Activated CD8-positive, alpha-beta memory T cell treated with anti-CD3 and anti-CD28 coated beads, Interleukin-2, amount 50 U/mL, for 24 hours (primary cell): ENCODE data around the gene PRPSAP1.
"Not testable (repeated sequence)": the region's sequence is repeated elsewhere in the genome, so short reads cannot be mapped to it uniquely, and the experiment has no call there.

ENCODE experiments used
- DNase-seq: peaks from one replicate; pipeline ENCODE4 v3.0.0-alpha.2; 2020; ENCODE audit errors: extremely low read depth

The PRPSAP1 gene

DNA sequence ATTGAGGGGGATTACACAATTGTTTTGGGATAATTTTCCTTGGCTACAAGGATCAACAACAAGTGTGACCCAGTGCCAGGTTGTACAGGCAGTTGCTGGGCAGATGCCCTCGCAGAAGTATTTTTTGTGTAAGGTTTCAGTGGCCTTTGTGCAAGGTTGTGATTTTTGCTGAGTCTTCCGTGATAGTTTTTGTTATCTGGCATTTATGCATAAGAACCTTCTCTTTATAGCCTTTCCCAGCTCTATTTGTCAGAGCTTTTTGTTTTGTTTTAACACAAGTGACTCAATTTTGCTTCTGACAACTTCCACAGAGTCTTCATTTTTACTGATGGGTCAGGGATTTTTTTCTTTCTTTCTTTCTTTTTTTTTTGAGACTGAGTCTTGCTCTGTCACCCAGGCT, 6.7 kb upstream of the PRPSAP1 start:
- DNase-seq: no peak

DNA sequence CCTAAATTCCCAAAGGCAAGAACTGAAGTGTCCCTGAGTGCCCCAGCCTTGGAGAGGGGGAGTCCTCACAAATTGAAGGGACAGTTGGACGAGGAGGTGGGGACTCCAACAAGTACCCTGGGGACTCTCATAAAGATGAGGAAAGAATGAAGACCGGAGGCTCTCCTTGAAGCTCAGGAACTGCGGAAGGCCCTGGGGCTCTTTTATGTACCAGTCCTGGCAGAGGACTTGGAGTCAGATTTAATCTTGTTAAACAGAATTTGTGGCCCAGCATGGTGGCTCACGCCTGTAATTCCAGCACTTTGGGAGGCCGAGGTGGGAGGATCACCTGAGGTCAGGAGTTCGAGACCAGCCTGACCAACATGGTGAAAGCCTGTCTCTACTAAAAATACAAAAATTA, 6.1 kb upstream of the PRPSAP1 start:
- not testable (repeated sequence) for DNase-seq

GRCh38 chr17:76359375-76359774, 5.7 kb upstream of the PRPSAP1 start:
- no peak for DNase-seq

DNA sequence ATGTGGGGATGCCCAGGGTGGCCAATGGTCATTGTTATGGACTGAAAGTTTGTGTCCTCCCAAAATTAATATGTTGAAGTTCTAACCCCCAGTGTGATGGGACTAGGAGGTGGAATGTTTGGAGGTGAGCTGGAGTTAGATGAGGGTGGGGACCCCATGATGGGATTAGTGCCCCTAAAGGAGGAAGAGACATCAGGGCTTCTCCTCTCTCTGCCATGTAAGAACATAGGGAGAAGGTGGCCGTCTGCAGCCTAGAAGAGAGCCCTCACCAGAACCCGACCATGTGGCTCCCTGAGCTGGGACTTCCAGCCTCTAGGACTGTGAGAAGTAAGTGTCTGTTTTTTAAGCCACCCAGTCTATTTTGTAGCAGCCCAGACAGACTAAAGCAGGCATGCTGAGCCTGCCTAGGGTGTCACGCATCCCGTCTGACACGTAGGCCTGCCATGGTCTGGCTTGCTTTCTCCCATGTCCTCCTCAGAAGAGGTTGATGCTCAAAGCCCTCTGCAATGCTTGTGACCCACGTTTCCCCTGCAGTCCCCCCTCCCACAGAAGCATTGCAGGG, 4.0 kb upstream of the PRPSAP1 start:
- no peak for DNase-seq

- DNase-seq: no peak
Observed at GRCh38 chr17:76356803-76357456, 3.2 kb upstream of the PRPSAP1 start.

- DNase-seq: no peak
Observed at GRCh38 chr17:76354747-76355310, 1.1 kb upstream of the PRPSAP1 start.

GRCh38 chr17:76354317-76354729, 607 bp upstream of the PRPSAP1 start:
- DNase-seq: no peak

DNA sequence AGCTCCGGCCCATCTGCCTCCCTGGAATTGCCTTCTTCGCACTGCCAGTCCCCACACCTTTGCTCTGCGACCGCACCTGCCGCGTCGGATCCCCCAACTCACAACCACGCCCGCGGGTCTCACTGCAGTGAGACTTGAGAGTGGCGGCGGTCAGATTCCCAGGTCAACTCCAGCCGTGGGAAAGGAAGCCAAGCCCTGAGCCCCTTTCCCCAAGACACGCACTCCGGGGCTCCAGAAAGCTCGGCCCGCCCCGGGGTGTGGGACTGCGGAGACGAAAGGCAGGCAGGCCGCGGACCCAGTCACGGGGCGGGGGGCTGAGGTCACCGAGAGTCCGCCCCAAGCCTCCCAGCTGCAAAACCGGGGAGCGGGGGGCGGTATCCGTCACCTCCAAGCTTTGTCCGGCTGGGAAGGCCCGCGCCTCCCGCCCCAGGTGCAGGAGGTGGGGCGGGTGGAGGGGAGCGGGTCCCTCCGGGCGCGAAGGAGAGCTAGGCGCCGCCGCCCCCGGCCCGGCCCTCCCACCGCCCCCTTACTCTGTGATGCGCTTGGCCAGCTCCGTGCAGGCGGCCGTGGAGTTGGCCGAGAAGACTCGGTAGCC, 615 bp downstream of the PRPSAP1 start:
- DNase-seq: no peak

- DNase-seq: no peak
Observed at GRCh38 chr17:76351526-76352071, 2.1 kb downstream of the PRPSAP1 start.

GRCh38 chr17:76350463-76350862, 3.3 kb downstream of the PRPSAP1 start:
- no peak for DNase-seq

- DNase-seq: not testable (repeated sequence)
Observed at GRCh38 chr17:76346936-76347335, 6.8 kb downstream of the PRPSAP1 start.

- DNase-seq: no peak
Observed at GRCh38 chr17:76345377-76345974, 8.2 kb downstream of the PRPSAP1 start.

DNA sequence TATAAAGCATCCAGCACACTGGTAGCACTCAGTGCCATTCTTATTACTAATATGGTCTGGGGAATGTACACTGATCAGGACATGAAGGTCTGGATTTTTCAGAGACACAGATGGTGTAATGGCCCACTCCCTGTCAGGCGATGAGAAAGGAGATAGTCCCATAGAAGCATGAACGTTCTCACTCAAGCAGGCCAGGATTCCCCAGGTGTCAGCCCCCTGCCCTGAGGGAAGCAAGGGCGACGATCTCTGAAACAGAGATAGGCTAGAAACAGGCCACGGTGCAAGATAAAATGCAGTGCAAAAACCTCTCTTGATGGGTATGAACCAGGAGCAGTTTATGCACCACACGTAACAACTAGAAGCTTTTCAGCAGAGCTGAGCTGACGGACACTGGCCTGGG, 10.6 kb downstream of the PRPSAP1 start:
- DNase-seq: no peak

DNA sequence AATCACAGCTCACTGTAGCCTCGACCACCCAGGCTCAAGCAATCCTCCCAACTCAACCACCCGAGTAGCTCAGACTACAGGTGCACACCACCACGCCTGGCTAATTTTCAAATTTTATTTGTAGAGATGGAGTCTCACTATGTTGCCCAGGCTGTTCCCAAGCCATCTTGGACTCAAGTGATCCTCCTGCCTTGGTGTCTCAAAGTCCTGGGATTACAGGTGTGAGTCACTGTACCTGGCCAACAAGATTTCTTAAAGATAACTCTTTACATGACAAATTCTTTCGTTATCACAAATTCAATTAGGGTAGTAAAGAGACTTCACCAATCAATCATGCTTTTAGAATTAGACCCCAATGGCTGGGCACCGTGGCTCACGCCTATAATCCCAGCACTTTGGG, 12.4 kb downstream of the PRPSAP1 start:
- no peak for DNase-seq

- DNase-seq: no peak
Observed at GRCh38 chr17:76337413-76337777, 16.3 kb downstream of the PRPSAP1 start.

GRCh38 chr17:76336756-76337412, 16.8 kb downstream of the PRPSAP1 start:
- no peak for DNase-seq

GRCh38 chr17:76335716-76336381, 17.9 kb downstream of the PRPSAP1 start:
- no peak for DNase-seq

- no peak for DNase-seq
Observed at GRCh38 chr17:76333673-76334505, 19.8 kb downstream of the PRPSAP1 start.

DNA sequence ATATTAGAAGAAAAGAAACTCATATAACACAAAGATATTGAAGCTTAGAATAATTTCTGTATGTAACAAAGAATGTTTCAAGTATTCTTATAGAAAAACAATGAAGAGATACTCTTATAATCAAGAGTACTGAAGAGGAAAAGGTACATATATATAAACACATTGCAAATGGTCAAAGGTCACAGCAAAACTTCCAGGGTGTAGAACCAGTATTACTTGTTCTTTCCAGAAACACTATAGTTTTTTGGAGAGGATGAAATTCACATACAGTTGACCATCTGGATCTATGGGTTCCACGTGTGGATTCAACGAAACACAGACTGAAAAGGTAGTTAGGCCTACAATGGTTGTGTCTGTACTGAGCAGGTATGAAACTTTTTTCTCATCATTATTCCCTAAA, 22.6 kb downstream of the PRPSAP1 start:
- no peak for DNase-seq

DNA sequence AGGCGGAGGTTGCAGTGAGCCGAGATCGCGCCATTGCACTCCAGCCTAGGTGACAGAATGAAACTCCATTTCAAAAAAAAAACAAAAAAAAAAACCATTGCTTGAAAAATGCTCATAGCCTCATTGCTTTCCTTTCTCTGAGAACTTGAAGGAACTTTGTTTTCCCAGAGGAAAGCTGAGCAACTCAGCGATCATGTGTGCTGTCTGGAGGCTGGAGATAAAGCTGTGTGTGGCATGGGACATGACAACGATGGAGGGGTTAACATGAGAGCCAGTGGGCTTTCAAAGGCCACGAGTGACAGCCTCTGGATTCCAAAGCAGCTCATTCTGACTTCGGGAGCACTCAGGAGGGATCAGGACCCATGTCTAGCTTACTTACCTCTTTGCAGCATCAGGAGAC, 24.1 kb downstream of the PRPSAP1 start:
- DNase-seq: no peak

GRCh38 chr17:76327696-76328095, 26.0 kb downstream of the PRPSAP1 start:
- DNase-seq: no peak
